ENCODE results near the gene SNX1.

DNA sequence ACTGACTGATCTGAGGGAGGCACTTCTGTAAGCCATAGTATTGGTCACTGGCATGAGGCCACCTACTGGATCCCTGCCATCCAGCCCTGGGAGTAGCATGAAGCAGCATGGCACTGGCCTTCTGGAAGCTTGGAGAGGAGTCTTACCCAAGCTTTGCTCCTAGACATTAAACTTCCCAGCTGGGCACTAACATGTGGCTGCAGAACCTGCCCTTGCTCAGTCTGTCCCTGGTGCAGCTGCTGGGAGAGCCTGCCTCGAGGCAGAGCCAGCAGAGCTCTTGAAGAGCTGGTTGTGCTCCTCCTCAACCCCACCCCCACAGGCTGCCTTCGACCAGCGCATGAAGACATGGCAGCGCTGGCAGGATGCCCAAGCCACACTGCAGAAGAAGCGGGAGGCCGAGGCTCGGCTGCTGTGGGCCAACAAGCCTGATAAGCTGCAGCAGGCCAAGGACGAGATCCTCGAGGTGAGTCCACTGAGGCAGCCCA lies 38.6 kb downstream of the SNX1 start:
- TF ChIP-seq, protein P1, sequence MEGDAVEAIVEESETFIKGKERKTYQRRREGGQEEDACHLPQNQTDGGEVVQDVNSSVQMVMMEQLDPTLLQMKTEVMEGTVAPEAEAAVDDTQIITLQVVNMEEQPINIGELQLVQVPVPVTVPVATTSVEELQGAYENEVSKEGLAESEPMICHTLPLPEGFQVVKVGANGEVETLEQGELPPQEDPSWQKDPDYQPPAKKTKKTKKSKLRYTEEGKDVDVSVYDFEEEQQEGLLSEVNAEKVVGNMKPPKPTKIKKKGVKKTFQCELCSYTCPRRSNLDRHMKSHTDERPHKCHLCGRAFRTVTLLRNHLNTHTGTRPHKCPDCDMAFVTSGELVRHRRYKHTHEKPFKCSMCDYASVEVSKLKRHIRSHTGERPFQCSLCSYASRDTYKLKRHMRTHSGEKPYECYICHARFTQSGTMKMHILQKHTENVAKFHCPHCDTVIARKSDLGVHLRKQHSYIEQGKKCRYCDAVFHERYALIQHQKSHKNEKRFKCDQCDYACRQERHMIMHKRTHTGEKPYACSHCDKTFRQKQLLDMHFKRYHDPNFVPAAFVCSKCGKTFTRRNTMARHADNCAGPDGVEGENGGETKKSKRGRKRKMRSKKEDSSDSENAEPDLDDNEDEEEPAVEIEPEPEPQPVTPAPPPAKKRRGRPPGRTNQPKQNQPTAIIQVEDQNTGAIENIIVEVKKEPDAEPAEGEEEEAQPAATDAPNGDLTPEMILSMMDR (IDR thresholded peaks at IDR 0.05; ENCODE audit: low read depth, low read length), result no peak
- TF ChIP-seq POLR2A (IDR thresholded peaks at IDR 0.05; ENCODE audit: extremely low read depth, insufficient read length), result no peak
